Vagina (tissue), 2 donors: ENCODE results near the gene UBR4. TPM values are rescaled to one million over a fixed set of nuclear protein-coding genes. Genes with fewer than 3 reads are reported as not detected.
A peak's percentile ranks its signal among the peaks of the same experiment; 100 is the strongest.

Experiments
- DNase-seq, 2 donors: peaks; one replicate each; pipeline ENCODE4 v3.0.0-alpha.2; 2017; ENCODE audit errors: extremely low spot score in 2 of 2
- H3K27ac ChIP-seq: fragments of 200-600 bp; sonication (generic); one replicate; pipeline ENCODE4 v1.5.1; 2019
- H3K27me3 ChIP-seq: fragments of 200-600 bp; sonication (generic); one replicate; pipeline ENCODE4 v1.5.1; 2019
- H3K36me3 ChIP-seq, 2 donors: fragments of 200-600 bp; sonication (generic); one replicate each; pipeline ENCODE4 v1.5.1; 2017 to 2019
- H3K4me1 ChIP-seq: fragments of 200-600 bp; sonication (generic); one replicate; pipeline ENCODE4 v1.5.1; 2019
- H3K4me3 ChIP-seq, 2 donors: fragments of 200-600 bp; sonication (generic); 1 replicate in 1 of 2; 2 replicates in 1 of 2; pipeline ENCODE4 v1.5.1; 2016 to 2019
- H3K9me3 ChIP-seq: fragments of 200-600 bp; sonication (generic); one replicate; pipeline ENCODE4 v1.5.1; 2019
- POLR2A ChIP-seq, 2 donors: fragments of 450-650 bp; IDR thresholded peaks; one replicate each; pipeline ENCODE4 v1.6.1; 2017; ENCODE audit warnings: antibody characterized with exemption in 2 of 2, mild to moderate bottlenecking in 2 of 2, moderate library complexity in 2 of 2
- POLR2AphosphoS5 ChIP-seq, 2 donors: sonication (generic); formaldehyde crosslinking; IDR thresholded peaks; one replicate each; pipeline ENCODE4 v1.9.0; 2017; ENCODE audit warnings: antibody characterized with exemption in 2 of 2, mild to moderate bottlenecking in 2 of 2, low read depth in 1 of 2; ENCODE audit not compliant: insufficient read depth in 1 of 2
- intact Hi-C: fragments of 100-400 bp; cut with DNase I; formaldehyde crosslinking; loops from one replicate; pipeline ENCODE4 v1.15.1; 2023
- total RNA-seq: library from RNA; depleted of rRNA; stranded (reverse); fragments of >200 nt; gene quantifications from one replicate; pipeline ENCODE4 v1.2.3, GENCODE V29; 2016
- TF ChIP-seq, protein P1 (sequence below), 3 experiments: fragments of 450-650 bp in 2 of 3; fragments of 200-600 bp in 1 of 3; sonication (generic) in 1 of 3; IDR thresholded peaks; one replicate each; pipeline ENCODE4 v1.5.1; 2017 to 2019; ENCODE audit warnings: antibody characterized with exemption in 3 of 3, mild to moderate bottlenecking in 2 of 3, moderate library complexity in 2 of 3

Gene UBR4
- total RNA-seq, 1 donor from 2014 or later = 157 TPM

DNA sequence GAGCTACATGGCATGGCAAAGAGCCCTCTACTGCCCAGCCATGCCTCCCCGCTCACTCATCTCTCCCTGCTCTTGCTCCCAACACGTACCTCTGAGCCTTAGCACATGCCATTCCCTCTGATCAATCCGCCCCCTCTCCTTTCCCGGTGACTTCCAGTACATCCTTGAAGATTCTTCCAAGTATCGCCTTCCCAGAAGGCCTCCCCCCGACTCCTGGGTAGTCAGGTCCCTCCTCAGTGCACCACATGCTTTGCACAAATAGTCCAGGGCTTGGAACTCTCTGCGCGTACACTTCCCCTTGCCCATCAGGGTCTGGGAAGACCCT is 176.6 kb downstream of the UBR4 start:
- DNase-seq = no peak
- Histone ChIP-seq H3K27ac (peak overlapping the region; percentile 59), H3K9me3 (no peaks in the 10 kb centered on the region), H3K36me3 (no peaks in the 10 kb centered on the region), H3K27me3 (no peaks in the 10 kb centered on the region), H3K4me3 (no peak overlapping the region), H3K4me1 (peaks cover 28% of the 10 kb centered on the region)
- no peak for TF ChIP-seq POLR2A (IDR thresholded peaks at IDR 0.05)
- TF ChIP-seq POLR2AphosphoS5 (IDR thresholded peaks at IDR 0.05; ENCODE audit: insufficient read depth in 1 of 2, low read depth in 1 of 2) = no peak
- TF ChIP-seq, protein P1, sequence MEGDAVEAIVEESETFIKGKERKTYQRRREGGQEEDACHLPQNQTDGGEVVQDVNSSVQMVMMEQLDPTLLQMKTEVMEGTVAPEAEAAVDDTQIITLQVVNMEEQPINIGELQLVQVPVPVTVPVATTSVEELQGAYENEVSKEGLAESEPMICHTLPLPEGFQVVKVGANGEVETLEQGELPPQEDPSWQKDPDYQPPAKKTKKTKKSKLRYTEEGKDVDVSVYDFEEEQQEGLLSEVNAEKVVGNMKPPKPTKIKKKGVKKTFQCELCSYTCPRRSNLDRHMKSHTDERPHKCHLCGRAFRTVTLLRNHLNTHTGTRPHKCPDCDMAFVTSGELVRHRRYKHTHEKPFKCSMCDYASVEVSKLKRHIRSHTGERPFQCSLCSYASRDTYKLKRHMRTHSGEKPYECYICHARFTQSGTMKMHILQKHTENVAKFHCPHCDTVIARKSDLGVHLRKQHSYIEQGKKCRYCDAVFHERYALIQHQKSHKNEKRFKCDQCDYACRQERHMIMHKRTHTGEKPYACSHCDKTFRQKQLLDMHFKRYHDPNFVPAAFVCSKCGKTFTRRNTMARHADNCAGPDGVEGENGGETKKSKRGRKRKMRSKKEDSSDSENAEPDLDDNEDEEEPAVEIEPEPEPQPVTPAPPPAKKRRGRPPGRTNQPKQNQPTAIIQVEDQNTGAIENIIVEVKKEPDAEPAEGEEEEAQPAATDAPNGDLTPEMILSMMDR (IDR thresholded peaks at IDR 0.05) = no peak
- intact Hi-C loops = no loop called here

- TF ChIP-seq, protein P1 (IDR thresholded peaks at IDR 0.05) = no peak
- TF ChIP-seq POLR2AphosphoS5 (IDR thresholded peaks at IDR 0.05; ENCODE audit: insufficient read depth in 1 of 2, low read depth in 1 of 2) = no peak
- TF ChIP-seq POLR2A (IDR thresholded peaks at IDR 0.05) = no peak
- Histone ChIP-seq H3K4me3 (no peak overlapping the region), H3K27me3 (no peaks in the 10 kb centered on the region), H3K4me1 (peaks cover 34% of the 10 kb centered on the region), H3K27ac (peak overlapping the region; percentile 59), H3K9me3 (no peaks in the 10 kb centered on the region), H3K36me3 (no peaks in the 10 kb centered on the region)
- peak in 1 of 2 donors; percentile 72 for DNase-seq
- intact Hi-C loops = no loop called here
Observed at GRCh38 chr1:19032701-19033514, 177.2 kb downstream of the UBR4 start.

DNA sequence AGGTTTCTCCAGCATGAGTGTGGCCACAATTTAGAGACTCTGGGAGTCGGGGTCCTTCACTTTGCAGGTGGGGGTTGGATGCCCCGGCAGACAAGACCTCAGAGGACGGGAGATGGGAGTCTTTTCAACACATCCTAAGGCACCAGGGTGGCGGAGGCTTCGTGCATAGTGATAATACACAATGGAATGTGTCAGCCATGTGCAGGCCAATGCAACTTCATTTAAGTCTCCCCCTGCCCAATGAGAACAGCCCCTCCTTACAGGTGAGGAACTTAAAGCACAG is 177.7 kb downstream of the UBR4 start:
- TF ChIP-seq POLR2A (IDR thresholded peaks at IDR 0.05) (no peak), POLR2AphosphoS5 (IDR thresholded peaks at IDR 0.05; ENCODE audit: insufficient read depth in 1 of 2, low read depth in 1 of 2) (no peak)
- TF ChIP-seq, protein P1 (IDR thresholded peaks at IDR 0.05) = no peak
- Histone ChIP-seq H3K4me1 (peaks cover 34% of the 10 kb centered on the region), H3K4me3 (no peak overlapping the region), H3K9me3 (no peaks in the 10 kb centered on the region), H3K36me3 (no peaks in the 10 kb centered on the region), H3K27ac (no peak overlapping the region), H3K27me3 (no peaks in the 10 kb centered on the region)
- DNase-seq = no peak
- intact Hi-C loops = no loop called here

DNA sequence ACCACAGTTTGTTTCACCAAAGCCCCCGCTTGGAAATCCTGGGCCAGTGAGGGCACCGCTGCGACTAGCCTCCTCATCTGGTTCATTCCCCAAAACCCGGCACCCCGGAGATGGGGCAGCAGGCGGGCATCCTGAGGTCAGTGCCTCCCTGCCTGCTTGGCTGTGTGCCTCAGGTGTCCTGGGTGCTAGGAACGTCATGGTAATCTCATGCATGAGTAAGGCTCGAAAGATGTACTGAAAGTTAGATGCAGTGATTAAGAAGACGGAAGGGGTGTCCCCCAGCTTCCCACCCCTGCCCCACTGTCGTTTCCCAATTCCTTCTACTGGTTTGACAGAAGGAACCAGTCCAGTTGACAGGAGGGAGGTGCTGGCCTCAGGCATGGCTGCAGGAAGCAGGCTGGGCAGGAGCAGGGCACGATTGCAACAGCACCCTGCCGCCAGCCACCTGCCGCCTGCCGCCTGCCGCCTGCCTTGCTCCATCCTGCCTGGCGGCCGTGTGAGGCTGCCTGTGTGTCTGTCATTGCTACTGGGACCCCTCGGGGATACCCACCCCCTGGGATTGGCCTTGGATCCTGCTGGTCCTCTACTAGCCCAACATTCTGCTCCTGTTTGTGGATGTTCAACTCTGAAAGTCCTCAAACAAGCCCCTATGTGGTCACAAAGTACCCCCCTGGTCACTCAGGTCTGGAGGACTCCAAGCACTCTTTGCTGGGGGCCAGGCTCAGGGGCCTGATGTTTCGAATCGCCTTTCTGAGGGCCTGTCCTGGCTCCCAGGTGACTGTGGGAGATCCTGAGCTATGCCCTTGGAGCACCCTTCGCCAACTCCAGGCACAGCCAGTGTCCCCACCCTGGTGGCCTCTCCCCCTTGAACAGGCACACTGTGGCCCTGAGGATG is 180.6 kb downstream of the UBR4 start:
- peak in 1 of 2 donors; percentile 93 for DNase-seq
- TF ChIP-seq POLR2A (IDR thresholded peaks at IDR 0.05) (no peak), POLR2AphosphoS5 (IDR thresholded peaks at IDR 0.05; ENCODE audit: insufficient read depth in 1 of 2, low read depth in 1 of 2) (peak in 1 of 2 donors; percentile 49)
- H3K4me1 ChIP-seq = peaks cover 22% of the 10 kb centered on the region
- no peaks in the 10 kb centered on the region for H3K36me3 ChIP-seq
- no peaks in the 10 kb centered on the region for H3K9me3 ChIP-seq
- H3K4me3 ChIP-seq = no peak overlapping the region
- H3K27me3 ChIP-seq = no peaks in the 10 kb centered on the region
- H3K27ac ChIP-seq = peak overlapping the region; percentile 57
- intact Hi-C loops = no loop called here

DNA sequence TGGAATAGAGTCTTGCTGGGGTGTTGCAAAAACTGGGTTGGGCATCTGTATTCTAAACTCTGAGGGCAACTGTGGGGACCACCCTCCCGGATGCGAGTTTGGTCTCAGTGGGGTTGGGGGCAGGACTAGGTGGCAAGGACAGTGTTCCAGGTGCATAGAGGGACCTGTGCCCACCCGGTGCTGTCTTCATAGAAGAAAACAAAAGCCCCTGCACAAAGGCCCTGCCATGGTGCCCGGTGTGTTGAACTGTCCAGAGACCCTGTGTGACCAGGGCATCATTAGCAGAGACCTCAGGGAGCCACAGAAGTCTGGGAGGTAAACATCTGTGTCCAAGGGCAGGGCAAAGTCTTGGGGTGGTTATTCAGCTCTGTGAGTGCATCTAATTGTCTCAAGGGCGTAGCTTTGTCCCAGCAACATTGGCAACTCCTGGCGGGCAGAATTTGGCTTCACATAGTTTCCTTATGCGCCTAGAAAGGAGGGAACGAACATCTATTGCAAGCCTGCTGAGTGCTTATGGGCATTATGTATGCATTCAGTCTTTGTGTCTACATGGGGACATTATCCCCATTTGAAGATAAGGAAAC is 181.4 kb downstream of the UBR4 start:
- H3K9me3 ChIP-seq = no peaks in the 10 kb centered on the region
- no peak for TF ChIP-seq POLR2AphosphoS5 (IDR thresholded peaks at IDR 0.05; ENCODE audit: insufficient read depth in 1 of 2, low read depth in 1 of 2)
- TF ChIP-seq, protein P1 (IDR thresholded peaks at IDR 0.05) = no peak
- TF ChIP-seq POLR2A (IDR thresholded peaks at IDR 0.05) = no peak
- DNase-seq = peak in 1 of 2 donors; percentile 79
- H3K4me1 ChIP-seq = peaks cover 19% of the 10 kb centered on the region
- intact Hi-C loops = no loop called here
- no peaks in the 10 kb centered on the region for H3K36me3 ChIP-seq
- H3K27me3 ChIP-seq = no peaks in the 10 kb centered on the region
- no peak overlapping the region for H3K4me3 ChIP-seq
- peak overlapping the region; percentile 57 for H3K27ac ChIP-seq
